Hepatocyte (in vitro differentiated cells): ENCODE results near the gene FGF7. TPM values are rescaled to one million over a fixed set of nuclear protein-coding genes. Genes with fewer than 3 reads are reported as not detected.

ENCODE experiments used
- DNase-seq: peaks from one replicate; pipeline ENCODE4 v3.0.0-alpha.2; 2016; ENCODE audit warnings: low spot score
- H2AFZ ChIP-seq: fragments of 200-600 bp; sonication (generic); 2 replicates; pipeline ENCODE4 v1.6.0; 2016; ENCODE audit warnings: antibody characterized with exemption, mild to moderate bottlenecking
- H3K27ac ChIP-seq: fragments of 200-600 bp; sonication (generic); 2 replicates; pipeline ENCODE4 v1.5.1; 2016; ENCODE audit warnings: mild to moderate bottlenecking
- H3K27me3 ChIP-seq: fragments of 200-600 bp; sonication (generic); 2 replicates; pipeline ENCODE4 v1.6.1; 2016
- H3K36me3 ChIP-seq: fragments of 200-600 bp; sonication (generic); replicated peaks from 2 replicates; pipeline ENCODE4 v1.5.1; 2016; ENCODE audit warnings: low read depth; ENCODE audit not compliant: insufficient read depth
- H3K4me1 ChIP-seq: fragments of 200-600 bp; sonication (generic); 2 replicates; pipeline ENCODE4 v1.5.1; 2016; ENCODE audit warnings: mild to moderate bottlenecking, moderate library complexity; ENCODE audit not compliant: insufficient read depth
- H3K4me2 ChIP-seq: fragments of 200-600 bp; sonication (generic); 2 replicates; pipeline ENCODE4 v1.6.0; 2016
- H3K4me3 ChIP-seq: fragments of 200-600 bp; sonication (generic); 2 replicates; pipeline ENCODE4 v1.5.1; 2016; ENCODE audit warnings: mild to moderate bottlenecking
- H3K79me2 ChIP-seq: fragments of 200-600 bp; sonication (generic); 2 replicates; pipeline ENCODE4 v1.6.0; 2017; ENCODE audit warnings: mild to moderate bottlenecking
- H3K9me2 ChIP-seq: fragments of 200-600 bp; sonication (generic); replicated peaks from 2 replicates; pipeline ENCODE4 v1.6.0; 2017; ENCODE audit warnings: mild to moderate bottlenecking; ENCODE audit not compliant: insufficient read depth
- H3K9me3 ChIP-seq: fragments of 200-600 bp; sonication (generic); 2 replicates; pipeline ENCODE4 v1.5.1; 2016; ENCODE audit warnings: low read depth, mild to moderate bottlenecking
- H4K20me1 ChIP-seq: fragments of 200-600 bp; sonication (generic); 2 replicates; pipeline ENCODE4 v1.6.0; 2016; ENCODE audit warnings: mild to moderate bottlenecking; ENCODE audit not compliant: insufficient read depth, poor library complexity, severe bottlenecking
- EZH2 ChIP-seq: fragments of 200-600 bp; sonication (generic); IDR thresholded peaks from 2 replicates; pipeline ENCODE4 v1.6.1; 2016; ENCODE audit warnings: antibody characterized with exemption, mild to moderate bottlenecking, borderline replicate concordance
- EZH2phosphoT487 ChIP-seq: fragments of 200-600 bp; sonication (generic); IDR thresholded peaks from one replicate; pipeline ENCODE4 v1.6.1; 2018; ENCODE audit warnings: antibody characterized with exemption, mild to moderate bottlenecking, low read depth, moderate library complexity; ENCODE audit not compliant: unreplicated experiment, severe bottlenecking
- WGBS: methylation state at CpG from one replicate; pipeline ENCODE4 v1.1.6; 2016; ENCODE audit warnings: low lambda C conversion rate; ENCODE audit errors: missing lambda C conversion rate; 5-methylcytosine and 5-hydroxymethylcytosine counted together
- polyA plus RNA-seq: library from polyadenylated mRNA; unstranded; fragments of >200 nt; fragmentation: Nextera tagmentation; extraction: Ambion mirVana; gene quantifications from 2 replicates; pipeline ENCODE4 v1.2.1, GENCODE V29; 2016
- total RNA-seq: library from RNA; depleted of rRNA; stranded (reverse); fragments of >200 nt; gene quantifications from 2 replicates; pipeline ENCODE4 v1.2.3, GENCODE V29; 2014
- TF ChIP-seq, protein P1 (sequence below): fragments of 200-600 bp; sonication (generic); IDR thresholded peaks from 2 replicates; pipeline ENCODE4 v1.5.1; 2016; ENCODE audit warnings: antibody characterized with exemption, mild to moderate bottlenecking; ENCODE audit not compliant: poor library complexity

FGF7 gene
- total and polyA plus RNA-seq, 2 experiments from 2014 or later: 11.2 to 18.9 TPM

DNA sequence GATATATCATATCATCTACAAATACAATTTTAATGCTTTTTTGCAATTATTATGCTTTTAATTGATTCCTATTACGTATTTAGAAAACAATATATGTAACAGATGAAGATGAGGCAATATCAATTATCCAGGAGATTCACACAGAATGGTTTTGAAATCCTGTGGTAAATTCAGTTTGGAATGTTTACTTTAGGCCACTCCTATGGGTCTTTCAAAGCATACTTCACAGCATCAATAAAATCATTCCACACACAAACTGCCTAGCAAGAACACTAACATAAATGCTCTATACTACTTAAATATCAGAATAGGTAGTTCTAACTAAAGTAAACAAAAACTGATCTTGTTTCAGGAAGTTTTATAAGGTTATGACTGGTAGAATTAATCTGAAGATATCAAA is 107.0 kb downstream of the FGF7 start:
- no peaks in the 10 kb centered on the region for H4K20me1 ChIP-seq
- DNase-seq: no peak
- no peak overlapping the region for H3K4me2 ChIP-seq
- no peaks in the 10 kb centered on the region for H3K4me1 ChIP-seq
- no peak overlapping the region for H3K27ac ChIP-seq
- H2AFZ ChIP-seq: no peak overlapping the region
- H3K9me3 ChIP-seq: no peaks in the 10 kb centered on the region
- WGBS: 76% methylated on average over 1 of the region's 1 CpG
- TF ChIP-seq, protein P1, sequence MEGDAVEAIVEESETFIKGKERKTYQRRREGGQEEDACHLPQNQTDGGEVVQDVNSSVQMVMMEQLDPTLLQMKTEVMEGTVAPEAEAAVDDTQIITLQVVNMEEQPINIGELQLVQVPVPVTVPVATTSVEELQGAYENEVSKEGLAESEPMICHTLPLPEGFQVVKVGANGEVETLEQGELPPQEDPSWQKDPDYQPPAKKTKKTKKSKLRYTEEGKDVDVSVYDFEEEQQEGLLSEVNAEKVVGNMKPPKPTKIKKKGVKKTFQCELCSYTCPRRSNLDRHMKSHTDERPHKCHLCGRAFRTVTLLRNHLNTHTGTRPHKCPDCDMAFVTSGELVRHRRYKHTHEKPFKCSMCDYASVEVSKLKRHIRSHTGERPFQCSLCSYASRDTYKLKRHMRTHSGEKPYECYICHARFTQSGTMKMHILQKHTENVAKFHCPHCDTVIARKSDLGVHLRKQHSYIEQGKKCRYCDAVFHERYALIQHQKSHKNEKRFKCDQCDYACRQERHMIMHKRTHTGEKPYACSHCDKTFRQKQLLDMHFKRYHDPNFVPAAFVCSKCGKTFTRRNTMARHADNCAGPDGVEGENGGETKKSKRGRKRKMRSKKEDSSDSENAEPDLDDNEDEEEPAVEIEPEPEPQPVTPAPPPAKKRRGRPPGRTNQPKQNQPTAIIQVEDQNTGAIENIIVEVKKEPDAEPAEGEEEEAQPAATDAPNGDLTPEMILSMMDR: no peak
- no peak for TF ChIP-seq EZH2
- no peak for TF ChIP-seq EZH2phosphoT487
- H3K9me2 ChIP-seq: no peaks in the 10 kb centered on the region
- no peak overlapping the region for H3K4me3 ChIP-seq
- no peaks in the 10 kb centered on the region for H3K27me3 ChIP-seq
- H3K36me3 ChIP-seq: no peaks in the 10 kb centered on the region
- no peaks in the 10 kb centered on the region for H3K79me2 ChIP-seq

Other genes with a start within 250 kb of the FGF7 start
- 4.5 and 6.1 TPM in 2 replicates for gene FAM227B, start 197.6 kb downstream of the FGF7 start, total RNA-seq
- 9.0 and 9.2 TPM in 2 replicates for gene FAM227B, start 197.6 kb downstream of the FGF7 start, polyA plus RNA-seq
- 24.1 and 37.0 TPM in 2 replicates for gene DTWD1, start 197.8 kb downstream of the FGF7 start, total RNA-seq
- 14.2 and 23.4 TPM in 2 replicates for gene DTWD1, start 197.8 kb downstream of the FGF7 start, polyA plus RNA-seq